HL-60 (cell line): ENCODE data around the gene VPS51.
"Not testable (repeated sequence)": the region's sequence is repeated elsewhere in the genome, so short reads cannot be mapped to it uniquely, and the experiment has no call there.

ENCODE experiments used
- DNase-seq, 2 experiments: peaks; one replicate each; pipeline ENCODE4 v3.0.0-alpha.2; 2010 to 2020; ENCODE audit warnings: low read depth in 1 of 2, low spot score in 1 of 2
- H3K27ac ChIP-seq: fragments of 250-450 bp; sonication (Bioruptor Pico); replicated peaks from 2 replicates; pipeline ENCODE4 v1.5.1; 2020; ENCODE audit warnings: mild to moderate bottlenecking, moderate library complexity
- H3K27me3 ChIP-seq: fragments of 250-450 bp; sonication (Bioruptor Pico); 2 replicates; pipeline ENCODE4 v1.5.1; 2021; ENCODE audit warnings: mild to moderate bottlenecking, moderate library complexity; ENCODE audit not compliant: insufficient read depth, poor library complexity, severe bottlenecking
- H3K4me3 ChIP-seq: replicated peaks from 2 replicates; pipeline ENCODE4 v1.5.1; 2011; ENCODE audit warnings: mild to moderate bottlenecking, control low read depth, low read length; ENCODE audit not compliant: insufficient read depth
- GABPA ChIP-seq: IDR thresholded peaks from 2 replicates; pipeline ENCODE4 v1.6.1; 2012; ENCODE audit warnings: low read depth
- POLR2AphosphoS5 ChIP-seq: IDR thresholded peaks from 2 replicates; pipeline ENCODE4 v1.6.1; 2012; ENCODE audit warnings: low read depth
- SPI1 ChIP-seq: IDR thresholded peaks from 2 replicates; pipeline ENCODE4 v1.6.1; 2012; ENCODE audit warnings: low read depth, mild to moderate bottlenecking, borderline replicate concordance
- TF ChIP-seq, protein P1 (sequence below): IDR thresholded peaks from one replicate; pipeline ENCODE4 v1.5.1; 2011; ENCODE audit warnings: low read length, control low read depth, inconsistent platforms; ENCODE audit not compliant: insufficient read depth
- TF ChIP-seq, protein P2 (sequence below): IDR thresholded peaks from 2 replicates; pipeline ENCODE4 v1.6.1; 2012; ENCODE audit warnings: low read depth; ENCODE audit not compliant: insufficient replicate concordance

Gene VPS51

DNA sequence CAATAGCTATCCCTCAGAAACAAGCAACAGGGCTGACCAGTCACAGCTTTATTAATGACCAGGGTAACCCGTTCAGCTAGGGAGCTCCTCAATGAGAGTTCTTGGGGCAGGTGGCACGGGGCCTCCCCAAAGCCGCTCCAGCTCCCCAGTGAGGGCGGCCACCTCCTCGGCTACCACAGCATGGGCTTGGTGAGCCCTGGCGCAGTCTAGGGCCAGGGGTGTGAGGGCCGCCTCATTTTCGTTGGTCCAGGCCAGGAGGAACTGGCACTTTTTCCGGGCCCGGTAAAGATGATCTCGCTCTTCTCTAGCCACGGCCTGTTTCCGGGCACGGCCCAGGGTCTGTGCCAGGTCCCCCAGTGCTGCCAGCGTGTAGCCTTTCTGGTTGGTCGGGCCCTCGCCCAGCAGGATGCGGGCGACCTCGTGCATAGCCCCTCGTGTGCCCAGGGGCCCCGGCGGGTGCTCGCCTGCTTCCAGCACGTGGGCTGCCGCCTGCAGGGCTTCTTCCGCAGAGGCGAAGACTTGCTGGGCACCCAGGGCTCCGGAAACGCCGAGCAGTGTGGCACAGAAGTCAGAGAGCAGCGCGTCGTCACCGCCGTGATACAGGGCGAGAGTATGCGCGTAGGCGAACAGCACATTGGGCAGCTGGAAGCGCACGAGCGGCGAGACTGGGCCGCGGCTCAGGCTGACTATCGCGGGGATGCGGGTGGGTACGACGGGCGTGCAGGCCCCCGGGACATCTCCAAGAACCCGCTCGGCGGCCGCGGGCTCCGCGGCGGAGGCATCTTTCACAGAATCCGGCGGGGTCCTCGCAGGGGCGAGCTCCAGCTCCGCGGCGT is 20.6 kb downstream of the VPS51 start:
- H3K27me3 ChIP-seq: no peaks in the 10 kb centered on the region
- peak; percentile 51 to 64 for DNase-seq
- H3K27ac ChIP-seq: peak overlapping the region; percentile 83
- H3K4me3 ChIP-seq: peak overlapping the region; percentile 86
- TF ChIP-seq GABPA: 0 out of 2 replicates have a peak, but pooled peaks have one; percentile 19
- TF ChIP-seq, protein P1, sequence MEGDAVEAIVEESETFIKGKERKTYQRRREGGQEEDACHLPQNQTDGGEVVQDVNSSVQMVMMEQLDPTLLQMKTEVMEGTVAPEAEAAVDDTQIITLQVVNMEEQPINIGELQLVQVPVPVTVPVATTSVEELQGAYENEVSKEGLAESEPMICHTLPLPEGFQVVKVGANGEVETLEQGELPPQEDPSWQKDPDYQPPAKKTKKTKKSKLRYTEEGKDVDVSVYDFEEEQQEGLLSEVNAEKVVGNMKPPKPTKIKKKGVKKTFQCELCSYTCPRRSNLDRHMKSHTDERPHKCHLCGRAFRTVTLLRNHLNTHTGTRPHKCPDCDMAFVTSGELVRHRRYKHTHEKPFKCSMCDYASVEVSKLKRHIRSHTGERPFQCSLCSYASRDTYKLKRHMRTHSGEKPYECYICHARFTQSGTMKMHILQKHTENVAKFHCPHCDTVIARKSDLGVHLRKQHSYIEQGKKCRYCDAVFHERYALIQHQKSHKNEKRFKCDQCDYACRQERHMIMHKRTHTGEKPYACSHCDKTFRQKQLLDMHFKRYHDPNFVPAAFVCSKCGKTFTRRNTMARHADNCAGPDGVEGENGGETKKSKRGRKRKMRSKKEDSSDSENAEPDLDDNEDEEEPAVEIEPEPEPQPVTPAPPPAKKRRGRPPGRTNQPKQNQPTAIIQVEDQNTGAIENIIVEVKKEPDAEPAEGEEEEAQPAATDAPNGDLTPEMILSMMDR: no peak
- TF ChIP-seq POLR2AphosphoS5: peak; percentile 55; the same call in 1 of the 2 replicates
- TF ChIP-seq SPI1: no peak
- TF ChIP-seq, protein P2, sequence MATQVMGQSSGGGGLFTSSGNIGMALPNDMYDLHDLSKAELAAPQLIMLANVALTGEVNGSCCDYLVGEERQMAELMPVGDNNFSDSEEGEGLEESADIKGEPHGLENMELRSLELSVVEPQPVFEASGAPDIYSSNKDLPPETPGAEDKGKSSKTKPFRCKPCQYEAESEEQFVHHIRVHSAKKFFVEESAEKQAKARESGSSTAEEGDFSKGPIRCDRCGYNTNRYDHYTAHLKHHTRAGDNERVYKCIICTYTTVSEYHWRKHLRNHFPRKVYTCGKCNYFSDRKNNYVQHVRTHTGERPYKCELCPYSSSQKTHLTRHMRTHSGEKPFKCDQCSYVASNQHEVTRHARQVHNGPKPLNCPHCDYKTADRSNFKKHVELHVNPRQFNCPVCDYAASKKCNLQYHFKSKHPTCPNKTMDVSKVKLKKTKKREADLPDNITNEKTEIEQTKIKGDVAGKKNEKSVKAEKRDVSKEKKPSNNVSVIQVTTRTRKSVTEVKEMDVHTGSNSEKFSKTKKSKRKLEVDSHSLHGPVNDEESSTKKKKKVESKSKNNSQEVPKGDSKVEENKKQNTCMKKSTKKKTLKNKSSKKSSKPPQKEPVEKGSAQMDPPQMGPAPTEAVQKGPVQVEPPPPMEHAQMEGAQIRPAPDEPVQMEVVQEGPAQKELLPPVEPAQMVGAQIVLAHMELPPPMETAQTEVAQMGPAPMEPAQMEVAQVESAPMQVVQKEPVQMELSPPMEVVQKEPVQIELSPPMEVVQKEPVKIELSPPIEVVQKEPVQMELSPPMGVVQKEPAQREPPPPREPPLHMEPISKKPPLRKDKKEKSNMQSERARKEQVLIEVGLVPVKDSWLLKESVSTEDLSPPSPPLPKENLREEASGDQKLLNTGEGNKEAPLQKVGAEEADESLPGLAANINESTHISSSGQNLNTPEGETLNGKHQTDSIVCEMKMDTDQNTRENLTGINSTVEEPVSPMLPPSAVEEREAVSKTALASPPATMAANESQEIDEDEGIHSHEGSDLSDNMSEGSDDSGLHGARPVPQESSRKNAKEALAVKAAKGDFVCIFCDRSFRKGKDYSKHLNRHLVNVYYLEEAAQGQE: no peak

DNA sequence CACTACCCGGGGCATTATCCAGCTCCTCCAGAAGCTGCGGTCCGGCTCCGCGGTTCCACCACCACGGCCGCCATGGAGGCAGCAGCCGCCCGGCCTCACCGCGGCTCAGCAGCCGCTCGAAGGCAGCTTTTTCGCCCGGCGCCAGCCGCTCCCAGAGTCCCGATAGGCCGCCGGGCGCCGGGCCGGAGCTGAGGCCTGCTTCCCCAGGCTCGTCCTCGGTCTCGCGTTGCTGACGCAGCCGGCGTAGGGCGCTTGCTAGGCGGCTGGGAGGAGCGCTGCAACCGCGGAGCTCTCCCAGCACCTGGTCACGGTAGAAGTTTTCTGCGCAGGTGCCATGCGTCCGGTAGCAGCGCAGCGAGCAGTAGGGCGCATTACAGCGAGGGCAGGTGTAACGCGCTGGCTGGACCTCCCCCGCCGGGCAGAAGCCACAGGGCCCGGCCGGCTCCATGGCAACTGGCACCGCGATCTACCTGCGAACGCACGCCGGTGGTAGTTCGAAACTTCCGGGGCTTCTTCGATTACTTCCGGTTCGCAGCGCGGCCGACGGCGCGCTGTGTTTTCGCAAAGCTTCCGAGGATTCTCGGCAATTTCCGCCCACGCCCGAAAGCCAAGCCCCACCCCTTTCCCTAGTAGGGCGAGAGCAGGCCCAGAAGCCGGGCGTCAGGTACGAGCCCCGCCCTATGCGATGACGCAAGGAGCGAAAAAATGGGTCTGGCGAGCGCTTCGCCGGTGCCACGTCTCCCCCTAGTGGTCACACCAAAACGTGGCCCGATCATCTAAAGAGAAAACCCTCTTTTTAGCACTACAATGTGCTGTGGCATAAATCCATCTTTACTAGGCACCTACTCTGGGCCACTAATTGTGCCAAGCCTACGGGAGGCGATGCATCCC is 21.4 kb downstream of the VPS51 start, which contains the start of gene ZNHIT2:
Gene ZNHIT2 (minus strand): TSS at position 496 of the 891 bp plus-strand sequence. CDS start 48 bp downstream, at position 448.
- DNase-seq: peak; percentile 98 to 100
- H3K4me3 ChIP-seq: peak within 1 kb of the TSS; percentile 86
- TF ChIP-seq, protein P1: peak; percentile 80
- TF ChIP-seq POLR2AphosphoS5 (peak; percentile 96), GABPA (peak; percentile 96), SPI1 (no peak)
- TF ChIP-seq, protein P2: no peak
- peak within 1 kb of the TSS; percentile 83 for H3K27ac ChIP-seq
- no peaks in the 10 kb centered on the region for H3K27me3 ChIP-seq

- Histone ChIP-seq H3K27ac (no peak overlapping the region), H3K27me3 (no peaks in the 10 kb centered on the region), H3K4me3 (no peak overlapping the region)
- TF ChIP-seq GABPA: no peak
- no peak for TF ChIP-seq SPI1
- TF ChIP-seq, protein P1: no peak
- TF ChIP-seq, protein P2: no peak
- TF ChIP-seq POLR2AphosphoS5: no peak
- no peak for DNase-seq
Observed at GRCh38 chr11:65118097-65118837, 22.3 kb downstream of the VPS51 start.

DNA sequence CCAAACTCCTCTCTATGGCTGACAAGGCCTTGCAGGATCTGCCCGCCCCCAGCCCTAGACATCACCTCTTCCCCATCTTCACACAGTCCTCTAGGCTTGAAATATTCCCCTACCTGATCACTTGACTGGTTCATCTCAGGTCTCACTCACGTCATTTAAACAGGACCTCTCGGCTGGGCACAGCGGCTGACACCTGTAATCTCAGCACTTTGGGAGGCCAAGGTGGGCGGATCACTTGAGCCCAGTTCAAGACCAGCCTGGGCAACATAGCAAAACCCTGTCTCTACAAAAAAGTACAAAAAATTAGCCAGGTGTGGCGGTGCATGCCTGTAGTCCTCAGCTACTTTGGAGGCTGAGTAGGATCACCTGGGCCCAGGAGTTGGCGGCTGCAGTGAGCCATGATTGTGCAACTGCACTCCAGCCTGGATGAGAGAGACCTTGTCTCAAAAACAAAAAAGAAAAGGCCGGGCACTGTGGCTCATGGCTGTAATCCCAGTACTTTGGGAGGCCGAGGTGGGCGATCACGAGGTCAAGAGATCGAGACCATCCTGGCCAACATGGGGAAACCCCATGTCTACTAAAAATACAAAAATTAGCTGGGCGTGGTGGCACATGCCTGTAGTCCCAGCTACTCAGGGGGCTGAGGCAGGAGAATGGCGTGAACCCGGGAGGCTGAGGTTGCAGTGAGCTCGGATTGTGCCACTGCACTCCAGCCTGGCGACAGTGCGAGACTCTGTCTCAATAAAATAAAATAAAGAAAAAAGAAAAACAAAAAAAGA is 23.1 kb downstream of the VPS51 start:
- H3K27me3 ChIP-seq, H3K27ac ChIP-seq, H3K4me3 ChIP-seq, DNase-seq: not testable (repeated sequence)
